ENCODE measurements around the gene TFCP2L1. TPM values are rescaled to one million over a fixed set of nuclear protein-coding genes. Genes with fewer than 3 reads are reported as not detected.

TFCP2L1 gene
- total RNA-seq, 1 donor from 2014 or later: 0.05 TPM

GRCh38 chr2:121329786-121330185 lies 44.8 kb upstream of the TFCP2L1 start:
- H3K27me3 Mint-ChIP-seq (ENCODE audit: low read depth, unreplicated experiment): peaks cover 9% of the 10 kb centered on the region
- FAIRE-seq (no peak), DNase-seq (ENCODE audit: low read depth) (no peak)
- H3K4me1 Mint-ChIP-seq (ENCODE audit: low read depth, unreplicated experiment): no peaks in the 10 kb centered on the region
- H3K4me3 Mint-ChIP-seq (ENCODE audit: unreplicated experiment): no peak overlapping the region
- no peak overlapping the region for H3K27ac Mint-ChIP-seq (ENCODE audit: unreplicated experiment)
- no peaks in the 10 kb centered on the region for H3K9me3 ChIP-seq (ENCODE audit: insufficient read depth, low read depth, low read length)
- no peaks in the 10 kb centered on the region for H3K79me2 ChIP-seq (ENCODE audit: insufficient read depth, low read length)
- H3K4me1 ChIP-seq (ENCODE audit: insufficient read depth, low read length): no peaks in the 10 kb centered on the region
- no peak overlapping the region for H3K9ac ChIP-seq (ENCODE audit: low read length)
- no peak overlapping the region for H3K4me2 ChIP-seq (ENCODE audit: low read length)
- H3K9me3 Mint-ChIP-seq (ENCODE audit: unreplicated experiment): peaks cover 1% of the 10 kb centered on the region
- no peak overlapping the region for H2AFZ ChIP-seq (ENCODE audit: low read depth, low read length)
- no peaks in the 10 kb centered on the region for H3K36me3 ChIP-seq (ENCODE audit: insufficient read depth, low read length)
- no peak overlapping the region for H3K4me3 ChIP-seq (ENCODE audit: insufficient read depth, low read depth, low read length)
- H3K27ac ChIP-seq (ENCODE audit: low read depth, low read length): no peak overlapping the region
- H3K27me3 ChIP-seq (ENCODE audit: insufficient read depth, low read length): peaks cover 4% of the 10 kb centered on the region
- H3K36me3 Mint-ChIP-seq (ENCODE audit: low read depth, unreplicated experiment): peaks cover 4% of the 10 kb centered on the region
- no peaks in the 10 kb centered on the region for H4K20me1 ChIP-seq (ENCODE audit: insufficient read depth, low read length)
- TF ChIP-seq EZH2 (IDR thresholded peaks at IDR 0.05; ENCODE audit: insufficient read depth, low read length): no peak
- no peak for TF ChIP-seq CTCF (IDR thresholded peaks at IDR 0.05; ENCODE audit: insufficient read depth, low read depth, low read length)

GRCh38 chr2:121326628-121327027 lies 41.6 kb upstream of the TFCP2L1 start:
- no peak overlapping the region for H2AFZ ChIP-seq (ENCODE audit: low read depth, low read length)
- H4K20me1 ChIP-seq (ENCODE audit: insufficient read depth, low read length): no peaks in the 10 kb centered on the region
- DNase-seq (ENCODE audit: low read depth) (no peak), FAIRE-seq (no peak)
- H3K9me3 ChIP-seq (ENCODE audit: insufficient read depth, low read depth, low read length): no peaks in the 10 kb centered on the region
- H3K9ac ChIP-seq (ENCODE audit: low read length): no peak overlapping the region
- H3K79me2 ChIP-seq (ENCODE audit: insufficient read depth, low read length): no peaks in the 10 kb centered on the region
- no peak overlapping the region for H3K27ac ChIP-seq (ENCODE audit: low read depth, low read length)
- Mint-ChIP-seq H3K36me3 (ENCODE audit: low read depth, unreplicated experiment) (peaks cover 4% of the 10 kb centered on the region), H3K9me3 (ENCODE audit: unreplicated experiment) (peaks cover 2% of the 10 kb centered on the region), H3K27me3 (ENCODE audit: low read depth, unreplicated experiment) (peaks cover 11% of the 10 kb centered on the region), H3K27ac (ENCODE audit: unreplicated experiment) (no peak overlapping the region), H3K4me1 (ENCODE audit: low read depth, unreplicated experiment) (peaks cover 5% of the 10 kb centered on the region), H3K4me3 (ENCODE audit: unreplicated experiment) (no peak overlapping the region)
- H3K4me2 ChIP-seq (ENCODE audit: low read length): no peak overlapping the region
- H3K4me3 ChIP-seq (ENCODE audit: insufficient read depth, low read depth, low read length): no peak overlapping the region
- no peaks in the 10 kb centered on the region for H3K4me1 ChIP-seq (ENCODE audit: insufficient read depth, low read length)
- no peak for TF ChIP-seq CTCF (IDR thresholded peaks at IDR 0.05; ENCODE audit: insufficient read depth, low read depth, low read length)
- TF ChIP-seq EZH2 (IDR thresholded peaks at IDR 0.05; ENCODE audit: insufficient read depth, low read length): no peak
- peaks cover 7% of the 10 kb centered on the region for H3K27me3 ChIP-seq (ENCODE audit: insufficient read depth, low read length)
- no peaks in the 10 kb centered on the region for H3K36me3 ChIP-seq (ENCODE audit: insufficient read depth, low read length)

GRCh38 chr2:121324601-121325000 lies 39.6 kb upstream of the TFCP2L1 start:
- Histone ChIP-seq H3K79me2 (ENCODE audit: insufficient read depth, low read length) (no peaks in the 10 kb centered on the region), H3K4me2 (ENCODE audit: low read length) (no peak overlapping the region), H3K27ac (ENCODE audit: low read depth, low read length) (no peak overlapping the region), H4K20me1 (ENCODE audit: insufficient read depth, low read length) (no peaks in the 10 kb centered on the region), H3K4me3 (ENCODE audit: insufficient read depth, low read depth, low read length) (no peak overlapping the region), H3K4me1 (ENCODE audit: insufficient read depth, low read length) (no peaks in the 10 kb centered on the region), H3K27me3 (ENCODE audit: insufficient read depth, low read length) (peaks cover 10% of the 10 kb centered on the region), H2AFZ (ENCODE audit: low read depth, low read length) (no peak overlapping the region), H3K36me3 (ENCODE audit: insufficient read depth, low read length) (no peaks in the 10 kb centered on the region), H3K9me3 (ENCODE audit: insufficient read depth, low read depth, low read length) (no peaks in the 10 kb centered on the region), H3K9ac (ENCODE audit: low read length) (no peak overlapping the region)
- FAIRE-seq (no peak), DNase-seq (ENCODE audit: low read depth) (no peak)
- Mint-ChIP-seq H3K4me3 (ENCODE audit: unreplicated experiment) (no peak overlapping the region), H3K4me1 (ENCODE audit: low read depth, unreplicated experiment) (peaks cover 5% of the 10 kb centered on the region), H3K36me3 (ENCODE audit: low read depth, unreplicated experiment) (peaks cover 4% of the 10 kb centered on the region), H3K9me3 (ENCODE audit: unreplicated experiment) (peaks cover 2% of the 10 kb centered on the region), H3K27me3 (ENCODE audit: low read depth, unreplicated experiment) (peaks cover 19% of the 10 kb centered on the region), H3K27ac (ENCODE audit: unreplicated experiment) (no peak overlapping the region)
- TF ChIP-seq CTCF (IDR thresholded peaks at IDR 0.05; ENCODE audit: insufficient read depth, low read depth, low read length) (no peak), EZH2 (IDR thresholded peaks at IDR 0.05; ENCODE audit: insufficient read depth, low read length) (no peak)
